HG03025 (cell line): Measurements from ENCODE around the gene MUC7.
"Not testable (repeated sequence)": the region's sequence is repeated elsewhere in the genome, so short reads cannot be mapped to it uniquely, and the experiment has no call there.

Source experiments
- ATAC-seq: cut with Tn5 transposase; IDR thresholded peaks from one replicate; pipeline ENCODE4 v1.9.1; 2021; ENCODE audit warnings: mild to moderate bottlenecking, moderate library complexity; ENCODE audit not compliant: unreplicated experiment, low FRiP score

MUC7 gene

DNA sequence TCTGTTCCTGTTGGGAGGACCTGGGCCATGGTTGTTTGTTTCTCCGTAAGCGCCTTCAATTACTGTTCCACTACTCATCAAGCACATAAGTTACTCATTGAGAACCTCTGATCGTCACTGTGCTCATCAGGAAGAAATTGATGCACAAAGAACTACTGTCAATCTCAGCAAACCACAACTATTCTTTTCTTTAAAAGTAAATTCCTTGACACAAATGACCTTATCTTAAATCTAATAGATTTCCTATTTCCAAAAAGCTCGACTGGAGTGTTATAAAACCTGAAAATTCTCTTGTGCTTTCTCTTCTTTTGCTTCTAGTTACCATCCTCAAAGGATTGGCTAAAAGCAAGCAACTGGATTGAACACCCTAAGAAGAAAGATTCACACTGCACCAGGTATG is at the start of gene MUC7:
TSS of gene MUC7 (plus strand) at position 301 of the 400 bp plus-strand sequence. CDS start 1,825 bp downstream, outside the sequence.
- ATAC-seq: no peak

DNA sequence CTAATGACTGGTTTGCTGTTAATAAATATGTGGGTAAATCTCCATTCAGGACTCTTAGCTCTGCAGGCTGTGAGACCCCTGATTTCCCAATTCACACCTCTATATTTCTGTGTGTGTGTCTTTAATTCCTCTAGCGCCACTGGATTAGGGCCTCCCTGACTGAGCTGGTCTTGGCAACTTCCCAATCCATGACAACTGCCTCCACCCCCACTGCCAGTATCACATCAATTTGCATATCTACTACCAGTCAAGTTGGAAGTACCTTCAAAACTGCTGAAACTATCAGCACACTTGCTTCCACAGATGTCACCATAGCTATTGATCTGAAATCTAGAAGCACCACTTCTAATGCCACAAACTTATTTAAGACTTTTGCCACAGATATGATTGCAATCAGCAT is 46.7 kb upstream of the MUC7 start:
- ATAC-seq: no peak

DNA sequence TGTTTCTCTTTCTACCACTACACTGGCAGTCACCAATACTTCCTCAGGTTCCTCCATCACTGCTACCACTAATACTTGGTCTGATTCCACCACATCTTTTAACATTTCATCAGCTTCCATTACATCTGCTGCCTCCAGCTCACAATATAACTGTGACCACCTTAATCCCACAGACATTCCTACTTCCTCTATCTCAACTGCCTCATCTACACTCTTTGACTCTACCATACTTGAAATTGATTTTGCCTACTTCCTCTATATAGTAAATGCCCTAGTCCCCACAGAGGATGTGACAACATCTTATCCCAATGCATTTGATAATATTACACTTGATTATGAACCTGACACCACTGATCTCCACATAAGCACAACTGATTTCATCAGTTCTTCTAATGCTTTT is 45.2 kb upstream of the MUC7 start:
- no peak for ATAC-seq

DNA sequence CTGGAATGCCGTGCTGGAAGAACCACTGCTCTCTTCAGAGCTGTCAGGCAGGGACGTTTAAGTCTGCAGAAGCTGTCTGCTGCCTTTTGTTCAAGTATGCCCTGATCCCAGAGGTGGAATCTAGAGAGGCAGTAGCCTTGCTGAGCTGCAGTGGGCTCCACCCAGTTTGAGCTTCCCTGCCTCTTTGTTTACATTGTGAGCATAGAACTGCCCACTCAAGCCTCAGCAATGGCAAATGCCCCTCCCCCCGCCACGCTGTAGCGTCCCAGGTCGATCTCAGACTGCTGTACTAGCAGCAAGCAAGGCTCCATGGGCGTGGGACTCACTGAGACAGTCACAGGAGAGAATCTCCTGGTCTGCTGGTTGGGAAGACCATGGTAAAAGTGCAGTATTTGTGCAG is 34.8 kb upstream of the MUC7 start:
- ATAC-seq: no peak

DNA sequence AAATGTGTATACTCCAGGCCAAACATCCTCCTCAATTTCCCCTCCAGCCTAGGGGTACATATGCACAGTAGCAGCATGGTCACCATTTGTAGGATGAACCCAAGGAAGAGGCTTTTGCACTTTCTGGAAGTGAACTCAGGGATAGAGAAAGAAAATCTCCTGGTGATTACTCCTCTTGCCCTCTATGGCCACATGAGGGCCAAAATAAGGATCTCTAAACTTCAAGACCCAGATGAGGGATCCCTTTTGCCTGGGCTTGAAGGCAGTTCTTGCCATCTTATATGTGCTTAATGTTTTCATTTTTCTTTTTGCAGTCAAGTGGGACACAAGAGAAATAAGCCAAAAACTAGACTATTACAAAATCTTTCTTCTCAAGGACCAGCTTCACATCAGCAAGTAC is 29.5 kb upstream of the MUC7 start:
- no peak for ATAC-seq

DNA sequence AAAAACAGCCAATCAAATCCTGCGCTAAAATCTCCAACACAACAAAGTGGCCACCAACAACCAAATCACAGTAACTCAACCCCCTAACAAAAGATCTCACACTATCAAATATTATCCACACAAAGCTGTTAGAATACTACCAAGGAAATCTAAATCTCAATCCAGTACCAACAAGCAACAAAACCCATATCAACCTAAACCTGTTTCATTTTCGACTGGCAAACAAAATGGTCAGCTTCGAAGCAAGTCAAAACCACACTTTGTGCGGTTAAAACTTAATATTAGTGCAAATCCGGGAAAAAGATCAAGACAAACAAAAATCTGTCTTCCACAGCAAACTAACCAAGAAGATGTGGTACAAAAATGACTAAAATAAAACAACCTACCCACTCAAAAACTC is 28.7 kb upstream of the MUC7 start:
- ATAC-seq: no peak

DNA sequence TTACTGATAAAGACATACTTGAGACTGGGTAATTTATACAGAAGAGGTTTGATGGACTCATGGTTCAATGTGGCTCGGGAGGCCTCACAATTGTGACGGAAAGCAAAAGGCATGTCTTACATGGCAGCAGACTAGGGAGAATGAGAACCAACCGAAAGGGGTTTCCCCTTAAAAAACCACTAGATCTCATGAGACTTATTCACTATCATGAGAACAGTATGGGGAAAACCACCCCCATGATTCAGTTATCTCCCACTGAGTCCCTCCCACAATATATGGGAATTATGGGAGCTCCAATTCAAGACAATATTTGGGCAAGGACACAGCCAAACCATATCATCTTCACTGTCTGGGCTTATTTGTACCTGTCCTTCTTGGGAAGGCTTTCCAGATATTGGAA is 22.8 kb upstream of the MUC7 start:
- no peak for ATAC-seq

DNA sequence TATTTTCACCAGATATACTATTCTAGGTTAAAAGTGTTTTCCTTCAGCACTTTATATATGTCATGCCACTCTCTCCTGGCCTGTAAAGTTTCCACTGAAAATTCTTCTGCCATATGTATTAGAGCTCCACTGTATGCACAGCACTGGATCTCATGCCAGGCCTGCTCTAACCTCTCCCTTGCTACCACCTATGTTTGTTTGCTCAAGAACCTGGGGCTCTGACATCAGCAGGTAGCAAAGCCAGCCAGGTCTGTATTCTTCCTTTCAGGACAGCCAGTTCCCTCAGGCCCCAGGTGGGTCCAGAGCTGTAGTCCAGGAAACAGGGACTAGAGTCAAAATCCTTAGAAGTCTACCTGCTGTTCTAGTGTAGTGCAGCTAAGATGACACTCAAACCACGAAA is 19.1 kb upstream of the MUC7 start:
- ATAC-seq: no peak

DNA sequence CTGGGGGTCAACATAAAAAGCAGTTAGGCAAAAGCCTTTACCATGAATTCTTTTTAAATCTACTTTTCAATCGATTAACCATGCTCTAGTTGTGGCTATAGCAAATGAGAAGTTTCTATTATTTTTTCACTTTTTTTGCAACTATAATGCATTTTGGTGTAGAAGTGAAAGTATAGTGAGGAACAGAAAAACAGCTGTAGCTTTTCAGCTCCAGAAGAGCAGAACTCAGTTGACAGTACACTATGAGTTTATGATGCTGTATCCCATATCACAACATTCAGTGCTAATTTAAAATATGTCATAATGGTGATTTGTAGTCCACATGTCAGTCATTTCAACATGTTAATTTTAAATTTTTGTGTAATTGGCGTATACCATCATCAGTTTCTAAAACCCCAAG is 8.7 kb upstream of the MUC7 start:
- peak; percentile 53 for ATAC-seq

DNA sequence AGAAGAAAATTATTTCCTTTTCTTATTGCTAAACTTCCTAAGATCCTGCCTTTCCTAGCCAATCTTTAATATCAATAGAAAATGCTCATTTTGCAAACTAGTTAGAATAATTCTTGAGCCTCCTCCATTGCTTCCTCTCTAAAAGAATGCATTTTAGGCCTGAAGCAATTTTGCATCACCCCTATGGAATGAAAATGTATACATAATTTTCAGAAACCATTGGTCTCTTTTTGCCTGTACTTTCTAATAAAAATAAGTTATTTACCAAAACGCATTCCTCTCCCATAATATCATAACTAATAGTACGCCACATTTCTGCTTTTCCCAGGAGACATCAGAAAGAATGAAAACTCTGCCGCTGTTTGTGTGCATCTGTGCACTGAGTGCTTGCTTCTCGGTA is 1.7 kb downstream of the MUC7 start:
- ATAC-seq: no peak

DNA sequence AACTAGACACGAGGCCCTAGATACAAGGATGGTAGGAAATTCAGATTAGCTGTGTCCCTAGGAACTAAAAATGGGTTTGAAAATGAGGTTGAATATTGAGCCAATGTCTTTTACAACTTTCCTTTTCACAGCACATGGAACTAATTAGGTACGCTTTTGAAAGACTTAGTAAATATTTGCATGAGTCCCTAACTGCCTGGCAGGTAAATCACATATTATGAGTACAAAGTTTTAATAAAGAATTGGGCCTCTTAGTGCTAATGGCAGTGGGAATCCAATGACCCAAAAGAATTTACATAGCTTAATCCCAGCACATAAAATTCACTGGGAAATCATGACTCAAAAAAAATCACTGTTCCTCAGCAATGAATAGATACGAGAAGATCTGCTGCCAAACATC is 16.8 kb downstream of the MUC7 start:
- no peak for ATAC-seq

DNA sequence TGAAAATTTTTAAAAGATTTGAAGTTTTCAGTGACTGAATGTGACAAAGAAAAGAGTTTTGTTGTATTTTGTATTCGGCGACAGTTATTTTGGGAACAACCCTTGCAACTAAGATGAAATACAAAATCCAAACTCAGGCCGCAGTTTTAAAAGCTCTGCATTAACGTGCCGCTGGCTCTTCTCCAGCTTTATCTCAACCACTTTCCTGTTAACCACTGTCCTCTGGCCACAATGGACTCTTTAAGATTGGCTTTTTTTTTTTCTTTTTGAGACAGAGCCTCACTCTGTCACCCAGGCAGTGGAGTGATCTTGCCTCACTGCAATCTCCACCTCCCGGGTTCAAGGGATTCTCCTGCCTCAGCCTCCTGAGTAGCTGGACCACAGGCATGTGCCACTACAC is 24.2 kb downstream of the MUC7 start:
- no peak for ATAC-seq

DNA sequence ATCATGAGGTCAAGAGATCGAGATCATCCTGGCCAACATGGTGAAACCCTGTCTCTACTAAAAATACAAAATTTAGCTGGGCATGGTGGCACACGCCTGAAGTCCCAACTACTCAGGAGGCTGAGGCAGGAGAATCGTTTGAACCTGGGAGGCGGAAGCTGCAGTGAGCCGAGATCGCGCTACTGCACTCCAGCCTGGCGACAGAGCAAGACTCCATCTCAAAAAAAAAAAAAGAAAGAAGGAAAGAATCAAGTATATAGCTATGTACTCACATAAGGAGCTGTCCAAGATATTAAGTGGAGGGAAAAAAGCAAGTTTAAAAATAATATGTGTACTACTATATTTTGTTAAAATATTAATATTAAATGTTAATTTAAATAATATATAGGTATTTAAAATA is 29.8 kb downstream of the MUC7 start:
- not testable (repeated sequence) for ATAC-seq

DNA sequence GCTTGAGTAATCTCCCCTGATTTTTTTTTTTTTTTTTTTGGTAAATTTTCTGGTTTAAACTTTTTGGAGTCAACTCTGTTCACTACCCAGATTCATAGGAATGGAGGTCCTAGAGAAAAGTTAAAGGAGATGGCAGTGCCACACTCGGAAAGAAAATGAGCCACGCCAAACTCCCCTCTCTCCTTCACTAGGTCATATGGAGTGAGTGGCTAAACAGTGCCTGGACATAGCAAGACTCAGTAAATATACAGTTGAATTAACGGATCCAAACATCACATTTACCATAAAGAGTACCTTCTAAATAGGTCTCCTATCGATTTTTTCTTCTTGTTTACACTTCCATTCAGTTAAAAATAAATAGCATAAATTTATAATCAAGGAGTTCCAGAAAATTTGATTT is 32.7 kb downstream of the MUC7 start:
- ATAC-seq: no peak

DNA sequence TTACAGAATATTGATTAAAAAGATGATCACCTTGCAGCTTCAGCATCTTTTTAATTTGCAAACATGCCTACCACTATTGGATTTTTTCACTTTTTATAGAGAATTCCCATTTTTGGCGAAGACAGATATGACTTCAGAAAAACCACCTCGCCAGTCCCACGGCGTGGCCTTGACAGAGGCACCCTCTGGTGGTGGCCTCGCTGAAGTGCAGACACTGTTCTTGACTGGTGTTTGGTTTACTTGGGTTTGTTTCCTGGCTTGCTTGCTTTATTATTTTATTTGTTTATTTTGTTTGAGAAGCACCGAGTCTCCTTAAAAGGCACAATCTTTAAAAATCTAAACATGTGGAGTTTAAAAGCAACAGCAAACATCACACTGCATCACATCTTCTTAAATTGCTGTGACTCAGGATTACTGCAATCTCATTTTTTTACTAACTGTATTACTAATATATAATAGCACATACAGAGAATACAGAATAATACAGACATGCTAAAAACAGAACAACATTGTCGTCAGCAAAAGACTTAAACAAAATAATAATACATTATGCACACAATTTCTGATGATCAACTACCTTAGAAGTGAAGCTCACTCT is 33.3 kb downstream of the MUC7 start:
- peak; percentile 83 for ATAC-seq

DNA sequence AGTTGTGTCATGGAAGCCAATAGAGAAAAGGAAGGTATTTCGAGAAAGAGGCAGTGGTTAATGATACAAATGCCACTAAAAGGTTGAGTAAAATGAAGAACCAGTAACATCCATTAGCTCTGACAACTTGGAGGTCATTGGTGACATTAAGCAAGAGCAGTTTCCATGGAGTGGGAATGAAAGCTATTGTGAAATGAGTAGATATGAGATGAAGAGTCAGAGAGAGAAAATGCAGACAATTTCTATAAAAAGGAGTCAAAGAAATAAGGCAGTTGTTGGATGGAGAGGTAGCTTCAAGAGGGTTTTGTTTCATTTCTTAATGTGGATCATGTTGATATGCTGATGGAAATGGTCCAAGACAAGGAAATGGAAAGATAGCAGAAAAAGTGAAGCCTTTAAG is 36.8 kb downstream of the MUC7 start:
- ATAC-seq: no peak

DNA sequence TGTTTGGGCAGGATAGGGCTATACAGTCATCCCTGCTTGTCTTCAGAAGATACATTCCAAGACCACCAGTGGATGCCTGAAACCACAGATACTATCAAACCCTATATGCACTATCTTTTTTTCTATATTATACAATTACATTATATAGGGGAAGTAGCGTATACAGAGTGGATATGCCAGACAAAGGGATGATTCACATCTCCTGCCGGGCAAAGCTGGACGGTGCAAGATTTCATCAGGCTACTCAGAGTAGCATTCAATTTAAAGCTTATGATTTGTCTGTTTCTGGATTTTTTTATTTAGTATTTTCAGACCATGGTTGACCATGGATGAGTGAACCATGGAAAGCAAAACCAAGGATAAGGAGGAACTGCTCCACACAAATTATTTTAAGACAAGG is 39.4 kb downstream of the MUC7 start:
- no peak for ATAC-seq

DNA sequence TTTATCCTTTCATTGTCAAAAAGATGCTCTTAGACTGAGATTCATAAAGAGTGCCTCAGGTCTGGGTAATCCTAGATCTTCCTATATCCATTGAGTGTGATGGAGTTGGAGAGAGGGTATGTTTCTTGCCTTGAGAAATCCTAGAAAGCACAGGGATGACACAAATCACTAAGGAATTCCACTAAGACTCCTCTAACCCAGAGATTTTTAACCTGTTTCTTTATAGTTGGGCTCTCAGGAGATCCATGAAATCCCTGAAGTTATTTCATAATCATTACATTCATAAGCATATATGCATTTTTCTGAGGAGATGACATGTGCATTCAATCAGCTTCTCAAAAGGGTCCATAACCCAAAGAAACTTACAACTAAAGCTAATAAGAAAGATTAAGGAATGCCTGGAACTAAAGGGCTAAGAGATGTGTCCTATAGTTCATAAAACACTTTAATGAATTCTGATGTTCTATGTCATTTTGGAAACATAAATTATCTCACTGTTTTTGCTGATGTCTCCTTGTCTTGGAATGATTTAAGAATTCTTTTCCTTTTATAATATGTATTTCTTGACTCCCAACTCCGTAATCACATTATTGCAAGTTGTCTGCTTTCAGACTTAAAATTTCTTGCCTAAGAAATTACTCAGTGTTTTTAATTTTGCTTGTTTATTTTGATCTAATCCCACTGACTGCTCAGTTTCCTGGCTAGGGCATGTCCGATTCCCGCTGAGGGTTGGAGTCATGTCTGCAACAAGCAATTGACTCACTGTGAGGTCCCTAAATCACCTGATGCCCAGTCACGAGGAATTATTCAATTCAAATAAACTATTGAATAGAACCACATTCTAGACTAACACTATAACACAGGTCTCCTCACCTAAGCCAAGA is 43.6 kb downstream of the MUC7 start:
- no peak for ATAC-seq

DNA sequence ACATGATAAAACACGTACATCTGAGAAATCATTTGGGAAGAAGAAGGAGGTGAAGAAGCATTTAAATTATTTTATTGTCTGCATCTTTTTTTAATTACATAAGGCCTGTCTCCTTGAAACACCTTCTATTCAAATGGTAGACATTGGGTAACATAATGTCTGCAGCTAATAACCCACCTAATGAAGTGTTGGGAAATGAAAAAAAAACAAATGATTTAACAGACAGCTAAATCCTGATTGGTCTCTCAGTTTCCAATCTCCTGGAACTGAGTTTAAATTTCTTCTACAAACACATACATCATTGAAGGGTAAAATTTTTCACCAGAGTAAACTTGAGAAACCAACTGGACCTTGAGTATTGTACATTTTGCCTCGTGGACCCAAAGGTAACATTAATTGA is 46.3 kb downstream of the MUC7 start, which contains the start of gene AMTN:
TSS of gene AMTN (plus strand) at position 301 of the 400 bp plus-strand sequence. CDS start 209 bp downstream, outside the sequence.
- no peak for ATAC-seq

DNA sequence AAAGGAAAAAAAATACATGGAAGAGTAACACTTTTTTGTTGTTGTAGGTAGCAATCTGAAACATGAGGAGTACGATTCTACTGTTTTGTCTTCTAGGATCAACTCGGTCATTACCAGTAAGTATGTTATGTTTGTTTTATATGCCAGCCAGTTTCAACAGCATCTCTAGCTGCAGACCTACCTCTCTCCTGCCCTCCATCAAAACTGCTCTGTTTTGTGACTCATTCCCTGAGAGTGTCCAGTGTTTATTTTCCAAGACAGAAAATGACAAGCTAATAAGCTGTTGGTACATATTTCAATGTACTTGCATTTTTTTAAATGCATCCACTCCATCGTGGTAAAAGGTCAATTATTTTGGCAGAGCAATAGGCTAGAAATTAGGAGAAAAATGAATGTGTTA is 46.7 kb downstream of the MUC7 start:
- ATAC-seq: no peak

DNA sequence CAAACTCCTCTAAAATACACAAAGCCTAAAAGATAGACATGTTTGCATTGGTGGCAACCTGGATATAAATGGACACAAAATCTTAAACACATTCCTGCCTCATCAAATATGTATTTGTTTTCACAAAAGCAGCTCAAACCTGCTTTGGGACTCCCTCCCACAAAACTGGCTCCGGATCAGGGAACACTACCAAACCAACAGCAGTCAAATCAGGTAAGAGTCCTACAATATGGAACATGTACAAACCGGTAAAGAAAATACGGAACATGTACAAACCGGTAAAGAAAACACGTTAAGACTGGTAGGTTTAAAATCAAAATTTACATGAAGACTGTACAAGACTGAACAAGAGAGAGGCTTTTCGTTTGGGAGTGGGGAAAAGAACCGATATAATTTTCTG is 50.6 kb downstream of the MUC7 start:
- no peak for ATAC-seq

DNA sequence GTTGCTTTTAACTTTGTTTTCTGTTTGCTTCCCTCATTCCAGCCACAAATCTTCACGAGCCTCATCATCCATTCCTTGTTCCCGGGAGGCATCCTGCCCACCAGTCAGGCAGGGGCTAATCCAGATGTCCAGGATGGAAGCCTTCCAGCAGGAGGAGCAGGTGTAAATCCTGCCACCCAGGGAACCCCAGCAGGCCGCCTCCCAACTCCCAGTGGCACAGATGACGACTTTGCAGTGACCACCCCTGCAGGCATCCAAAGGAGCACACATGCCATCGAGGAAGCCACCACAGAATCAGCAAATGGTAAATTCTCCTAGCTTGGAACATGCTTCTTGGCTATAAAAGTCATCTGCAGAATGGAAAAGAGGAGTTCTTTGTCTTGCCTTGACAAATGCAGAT is 59.0 kb downstream of the MUC7 start:
- ATAC-seq: no peak
